ENCODE results near the gene ORMDL1. TPM values are rescaled to one million over a fixed set of nuclear protein-coding genes. Genes with fewer than 3 reads are reported as not detected.

Gene ORMDL1
- total and polyA plus RNA-seq, 2 experiments from 2014 or later: 50.5 to 84.2 TPM

DNA sequence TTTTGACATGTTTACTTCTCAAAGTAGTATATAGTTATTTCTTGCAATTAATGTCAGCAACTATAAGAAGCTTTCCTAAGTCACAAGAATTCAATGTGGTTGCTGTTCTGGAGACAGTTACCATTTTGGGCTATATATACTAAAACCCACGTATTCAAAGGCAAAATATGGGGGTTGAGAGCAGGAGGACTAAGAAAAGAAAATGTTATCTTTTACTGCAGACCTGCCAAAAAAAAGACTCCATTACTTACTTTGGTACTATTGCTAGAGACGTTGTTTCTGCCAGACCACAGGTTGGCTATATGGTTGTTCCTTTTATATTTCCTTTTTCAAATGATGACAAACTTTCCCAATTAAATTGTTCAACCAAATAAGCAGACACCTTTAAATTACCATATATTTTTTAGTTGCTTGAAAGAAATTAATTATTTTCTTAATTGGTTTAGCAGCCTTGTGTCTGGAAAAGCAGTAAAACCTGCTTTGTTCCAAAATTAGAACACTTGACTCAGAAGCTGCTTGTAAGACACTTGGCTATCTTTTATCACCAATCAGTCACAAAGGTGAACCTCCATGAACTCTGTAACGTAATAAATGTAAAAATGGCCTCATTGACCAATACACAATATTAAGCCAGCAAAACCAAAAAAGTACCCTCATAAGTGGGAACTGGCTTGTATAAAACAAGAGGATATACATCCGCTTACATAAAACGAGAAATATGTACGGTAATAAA is 13.4 kb downstream of the ORMDL1 start (continued):
- TF ChIP-seq, protein P1, sequence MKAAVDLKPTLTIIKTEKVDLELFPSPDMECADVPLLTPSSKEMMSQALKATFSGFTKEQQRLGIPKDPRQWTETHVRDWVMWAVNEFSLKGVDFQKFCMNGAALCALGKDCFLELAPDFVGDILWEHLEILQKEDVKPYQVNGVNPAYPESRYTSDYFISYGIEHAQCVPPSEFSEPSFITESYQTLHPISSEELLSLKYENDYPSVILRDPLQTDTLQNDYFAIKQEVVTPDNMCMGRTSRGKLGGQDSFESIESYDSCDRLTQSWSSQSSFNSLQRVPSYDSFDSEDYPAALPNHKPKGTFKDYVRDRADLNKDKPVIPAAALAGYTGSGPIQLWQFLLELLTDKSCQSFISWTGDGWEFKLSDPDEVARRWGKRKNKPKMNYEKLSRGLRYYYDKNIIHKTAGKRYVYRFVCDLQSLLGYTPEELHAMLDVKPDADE (IDR thresholded peaks at IDR 0.05): no peak
- TF ChIP-seq, protein P2, sequence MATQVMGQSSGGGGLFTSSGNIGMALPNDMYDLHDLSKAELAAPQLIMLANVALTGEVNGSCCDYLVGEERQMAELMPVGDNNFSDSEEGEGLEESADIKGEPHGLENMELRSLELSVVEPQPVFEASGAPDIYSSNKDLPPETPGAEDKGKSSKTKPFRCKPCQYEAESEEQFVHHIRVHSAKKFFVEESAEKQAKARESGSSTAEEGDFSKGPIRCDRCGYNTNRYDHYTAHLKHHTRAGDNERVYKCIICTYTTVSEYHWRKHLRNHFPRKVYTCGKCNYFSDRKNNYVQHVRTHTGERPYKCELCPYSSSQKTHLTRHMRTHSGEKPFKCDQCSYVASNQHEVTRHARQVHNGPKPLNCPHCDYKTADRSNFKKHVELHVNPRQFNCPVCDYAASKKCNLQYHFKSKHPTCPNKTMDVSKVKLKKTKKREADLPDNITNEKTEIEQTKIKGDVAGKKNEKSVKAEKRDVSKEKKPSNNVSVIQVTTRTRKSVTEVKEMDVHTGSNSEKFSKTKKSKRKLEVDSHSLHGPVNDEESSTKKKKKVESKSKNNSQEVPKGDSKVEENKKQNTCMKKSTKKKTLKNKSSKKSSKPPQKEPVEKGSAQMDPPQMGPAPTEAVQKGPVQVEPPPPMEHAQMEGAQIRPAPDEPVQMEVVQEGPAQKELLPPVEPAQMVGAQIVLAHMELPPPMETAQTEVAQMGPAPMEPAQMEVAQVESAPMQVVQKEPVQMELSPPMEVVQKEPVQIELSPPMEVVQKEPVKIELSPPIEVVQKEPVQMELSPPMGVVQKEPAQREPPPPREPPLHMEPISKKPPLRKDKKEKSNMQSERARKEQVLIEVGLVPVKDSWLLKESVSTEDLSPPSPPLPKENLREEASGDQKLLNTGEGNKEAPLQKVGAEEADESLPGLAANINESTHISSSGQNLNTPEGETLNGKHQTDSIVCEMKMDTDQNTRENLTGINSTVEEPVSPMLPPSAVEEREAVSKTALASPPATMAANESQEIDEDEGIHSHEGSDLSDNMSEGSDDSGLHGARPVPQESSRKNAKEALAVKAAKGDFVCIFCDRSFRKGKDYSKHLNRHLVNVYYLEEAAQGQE (IDR thresholded peaks at IDR 0.05; ENCODE audit: unreplicated experiment): no peak
- TF ChIP-seq EZH2 (IDR thresholded peaks at IDR 0.05; ENCODE audit: low read depth, unreplicated experiment) (no peak), NANOG (IDR thresholded peaks at IDR 0.05; ENCODE audit: borderline replicate concordance) (no peak), ZNF331 (CRISPR knock-in tag; IDR thresholded peaks at IDR 0.05; ENCODE audit: low read depth) (no peak), ZNF114 (CRISPR knock-in tag; IDR thresholded peaks at IDR 0.05) (no peak), POLR2AphosphoS5 (IDR thresholded peaks at IDR 0.05; ENCODE audit: low read depth) (no peak)
- TF ChIP-seq, protein P3, sequence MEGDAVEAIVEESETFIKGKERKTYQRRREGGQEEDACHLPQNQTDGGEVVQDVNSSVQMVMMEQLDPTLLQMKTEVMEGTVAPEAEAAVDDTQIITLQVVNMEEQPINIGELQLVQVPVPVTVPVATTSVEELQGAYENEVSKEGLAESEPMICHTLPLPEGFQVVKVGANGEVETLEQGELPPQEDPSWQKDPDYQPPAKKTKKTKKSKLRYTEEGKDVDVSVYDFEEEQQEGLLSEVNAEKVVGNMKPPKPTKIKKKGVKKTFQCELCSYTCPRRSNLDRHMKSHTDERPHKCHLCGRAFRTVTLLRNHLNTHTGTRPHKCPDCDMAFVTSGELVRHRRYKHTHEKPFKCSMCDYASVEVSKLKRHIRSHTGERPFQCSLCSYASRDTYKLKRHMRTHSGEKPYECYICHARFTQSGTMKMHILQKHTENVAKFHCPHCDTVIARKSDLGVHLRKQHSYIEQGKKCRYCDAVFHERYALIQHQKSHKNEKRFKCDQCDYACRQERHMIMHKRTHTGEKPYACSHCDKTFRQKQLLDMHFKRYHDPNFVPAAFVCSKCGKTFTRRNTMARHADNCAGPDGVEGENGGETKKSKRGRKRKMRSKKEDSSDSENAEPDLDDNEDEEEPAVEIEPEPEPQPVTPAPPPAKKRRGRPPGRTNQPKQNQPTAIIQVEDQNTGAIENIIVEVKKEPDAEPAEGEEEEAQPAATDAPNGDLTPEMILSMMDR (conservative IDR thresholded peaks at IDR 0.05; ENCODE audit: low read depth in 2 of 2): no peak

DNA sequence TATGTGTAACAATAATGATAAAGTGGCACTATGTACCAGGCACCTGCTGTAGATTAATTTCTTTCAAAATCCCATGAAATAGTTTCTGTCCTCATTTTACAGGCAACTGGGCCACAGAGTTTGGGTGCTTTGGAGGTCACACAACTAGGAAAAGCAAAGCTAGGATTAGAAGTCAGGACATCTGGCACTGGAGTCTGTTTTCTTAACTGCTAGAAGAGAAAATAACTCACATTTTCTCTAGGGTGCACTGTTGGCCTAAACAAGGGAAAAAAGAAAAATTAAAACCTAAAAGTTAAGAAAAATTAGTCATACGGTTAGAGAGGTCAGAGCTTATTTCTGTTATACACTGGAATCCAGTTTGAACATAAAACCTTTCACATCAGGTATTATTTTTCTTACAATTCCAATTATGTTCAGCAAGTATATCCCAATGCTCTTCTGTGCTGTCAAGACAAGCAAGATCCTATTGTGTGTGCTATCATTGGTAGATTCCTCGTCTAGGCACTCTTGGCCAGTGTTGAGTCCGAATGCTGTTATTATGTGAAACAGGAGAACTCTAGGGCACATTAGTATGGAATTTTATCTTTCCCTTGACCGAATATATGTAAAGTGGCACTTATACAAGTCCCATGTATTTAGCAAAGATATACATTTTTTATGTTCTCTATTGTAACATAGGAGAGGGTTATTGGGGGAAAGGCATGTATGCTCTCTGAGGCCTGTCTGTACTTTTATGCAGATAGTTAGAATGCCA is 20.1 kb downstream of the ORMDL1 start:
- Mint-ChIP-seq H3K27ac (no peak overlapping the region; the same call in 1 of the 2 replicates), H3K4me1 (no peaks in the 10 kb centered on the region), H3K36me3 (ENCODE audit: low read depth) (peaks cover 20% of the 10 kb centered on the region), H3K4me3 (peak overlapping the region; percentile 85; the same call in 2 of the 3 replicates), H3K27me3 (ENCODE audit: insufficient read depth, low read depth, poor library complexity) (peaks cover 2% of the 10 kb centered on the region), H3K9me3 (no peaks in the 10 kb centered on the region)
- Histone ChIP-seq H3K27me3 (ENCODE audit: insufficient read depth) (no peaks in the 10 kb centered on the region), H3K4me2 (peak overlapping the region; percentile 86), H3K79me2 (replicated peaks; ENCODE audit: insufficient read depth) (peaks cover 10% of the 10 kb centered on the region; the same call in 1 of the 2 replicates), H3K9me2 (ENCODE audit: insufficient read depth) (no peaks in the 10 kb centered on the region), H4K20me1 (replicated peaks; ENCODE audit: insufficient read depth) (no peaks in the 10 kb centered on the region), H3K4me3 (peak overlapping the region; percentile 75), H3K36me3 (ENCODE audit: insufficient read depth) (peaks cover 3% of the 10 kb centered on the region), H3K4me1 (ENCODE audit: insufficient read depth) (peaks cover 8% of the 10 kb centered on the region; the same call in 1 of the 2 replicates), H2AFZ (peak overlapping the region; percentile 44; the same call in 1 of the 2 replicates), H3F3A (replicated peaks; ENCODE audit: low read depth) (peaks cover 6% of the 10 kb centered on the region; the same call in 1 of the 2 replicates), H3K27ac (ENCODE audit: low read depth) (no peak overlapping the region)
- TF ChIP-seq EZH2 (IDR thresholded peaks at IDR 0.05; ENCODE audit: low read depth, unreplicated experiment) (no peak), EZH2phosphoT487 (IDR thresholded peaks at IDR 0.05; ENCODE audit: unreplicated experiment) (no peak), NANOG (IDR thresholded peaks at IDR 0.05; ENCODE audit: borderline replicate concordance) (no peak), JUNB (IDR thresholded peaks at IDR 0.05; ENCODE audit: unreplicated experiment) (no peak), CREB1 (CRISPR knock-in tag; IDR thresholded peaks at IDR 0.05; ENCODE audit: low read depth) (no peak), STAT1 (IDR thresholded peaks at IDR 0.05; ENCODE audit: unreplicated experiment) (no peak)
- TF ChIP-seq, protein P2 (IDR thresholded peaks at IDR 0.05; ENCODE audit: unreplicated experiment): no peak
- TF ChIP-seq, protein P3 (conservative IDR thresholded peaks at IDR 0.05; ENCODE audit: low read depth in 2 of 2): no peak
- DNase-seq (ENCODE audit: low spot score): peak; percentile 7
- ATAC-seq: no peak

Data from GM23338 (cell line).